DOHH2 (cell line): ENCODE measurements around the gene IL1A.

Experiments
- H3F3A ChIP-seq: fragments of 200-600 bp; sonication (generic), shearing (Covaris generic); 2 replicates; pipeline ENCODE4 v1.6.0; 2016; ENCODE audit warnings: antibody characterized with exemption, mild to moderate bottlenecking; ENCODE audit not compliant: control insufficient read depth, insufficient read depth
- H3K27ac ChIP-seq: fragments of 200-600 bp; sonication (generic); 2 replicates; pipeline ENCODE4 v1.5.1; 2014; ENCODE audit warnings: low read depth, mild to moderate bottlenecking, low read length, moderate library complexity
- H3K27me3 ChIP-seq: fragments of 200-600 bp; sonication (generic); 2 replicates; pipeline ENCODE4 v1.6.1; 2014; ENCODE audit warnings: mild to moderate bottlenecking, low read length, mixed read lengths; ENCODE audit not compliant: control insufficient read depth
- H3K36me3 ChIP-seq: fragments of 200-600 bp; sonication (generic); 2 replicates; pipeline ENCODE4 v1.6.1; 2014; ENCODE audit warnings: mild to moderate bottlenecking, low read length, moderate library complexity, mixed read lengths; ENCODE audit not compliant: control insufficient read depth
- H3K4me1 ChIP-seq: fragments of 200-600 bp; sonication (generic); 2 replicates; pipeline ENCODE4 v1.6.1; 2014; ENCODE audit warnings: mild to moderate bottlenecking, low read length, mixed read lengths; ENCODE audit not compliant: control insufficient read depth
- H3K4me2 ChIP-seq: fragments of 200-600 bp; sonication (generic); 2 replicates; pipeline ENCODE4 v1.6.0; 2014; ENCODE audit warnings: mild to moderate bottlenecking, low read length, moderate library complexity
- H3K4me3 ChIP-seq: fragments of 200-600 bp; sonication (generic); 2 replicates; pipeline ENCODE4 v1.5.1; 2014; ENCODE audit warnings: mild to moderate bottlenecking, low read length, mixed read lengths
- H3K79me2 ChIP-seq: fragments of 200-600 bp; sonication (generic); 2 replicates; pipeline ENCODE4 v1.6.1; 2014; ENCODE audit warnings: mild to moderate bottlenecking, low read length, mixed read lengths; ENCODE audit not compliant: control insufficient read depth
- H3K9me2 ChIP-seq: fragments of 200-600 bp; sonication (generic); replicated peaks from 2 replicates; pipeline ENCODE4 v1.6.1; 2014; ENCODE audit warnings: mild to moderate bottlenecking, low read length, mixed read lengths; ENCODE audit not compliant: control insufficient read depth
- H3K9me3 ChIP-seq: fragments of 200-600 bp; sonication (generic); 2 replicates; pipeline ENCODE4 v1.6.1; 2014; ENCODE audit warnings: antibody characterized with exemption, low read length, mixed read lengths; ENCODE audit not compliant: control insufficient read depth, insufficient read depth
- H4K20me1 ChIP-seq: fragments of 200-600 bp; sonication (generic); 2 replicates; pipeline ENCODE4 v1.6.0; 2014; ENCODE audit warnings: low read depth, mild to moderate bottlenecking, antibody characterized with exemption, low read length, moderate library complexity; ENCODE audit not compliant: control insufficient read depth, insufficient read depth
- CTCF ChIP-seq: fragments of 200-600 bp; sonication (generic); IDR thresholded peaks from one replicate; pipeline ENCODE4 v1.5.1; 2014; ENCODE audit warnings: antibody characterized with exemption, mild to moderate bottlenecking, low read depth, low read length; ENCODE audit not compliant: poor library complexity, severe bottlenecking
- EZH2phosphoT487 ChIP-seq: fragments of 200-600 bp; sonication (generic); IDR thresholded peaks from 2 replicates; pipeline ENCODE4 v1.6.1; 2017; ENCODE audit warnings: borderline replicate concordance, mild to moderate bottlenecking, antibody characterized with exemption, low read length, moderate library complexity, mixed read lengths

Gene IL1A

DNA sequence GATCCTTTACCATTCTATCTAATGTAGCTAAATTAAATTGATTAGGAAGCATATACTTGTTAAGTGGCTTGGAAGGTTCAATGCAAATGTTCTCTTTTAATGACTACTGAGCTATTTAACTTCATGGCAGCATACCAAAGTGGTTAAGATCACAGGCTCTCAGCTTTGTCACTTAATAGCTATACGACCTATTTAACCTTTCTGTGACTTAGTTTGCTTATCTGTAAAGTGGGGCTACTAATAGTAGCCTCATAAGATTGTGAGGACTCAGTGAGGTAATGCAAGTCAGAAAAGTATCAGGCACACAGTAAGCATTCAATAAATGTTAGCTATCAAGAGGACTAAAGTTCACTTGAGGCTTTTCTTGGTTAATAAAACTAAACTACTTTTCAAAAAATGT is 24.1 kb downstream of the IL1A start:
- Histone ChIP-seq H3F3A (no peaks in the 10 kb centered on the region), H3K4me3 (no peak overlapping the region), H3K9me3 (no peaks in the 10 kb centered on the region), H3K9me2 (no peaks in the 10 kb centered on the region), H3K36me3 (peaks cover 83% of the 10 kb centered on the region), H3K27ac (no peak overlapping the region), H3K27me3 (no peaks in the 10 kb centered on the region), H3K4me2 (no peak overlapping the region), H3K4me1 (peaks cover 13% of the 10 kb centered on the region), H3K79me2 (peaks cover 43% of the 10 kb centered on the region), H4K20me1 (no peaks in the 10 kb centered on the region)
- TF ChIP-seq CTCF (no peak), EZH2phosphoT487 (no peak)

DNA sequence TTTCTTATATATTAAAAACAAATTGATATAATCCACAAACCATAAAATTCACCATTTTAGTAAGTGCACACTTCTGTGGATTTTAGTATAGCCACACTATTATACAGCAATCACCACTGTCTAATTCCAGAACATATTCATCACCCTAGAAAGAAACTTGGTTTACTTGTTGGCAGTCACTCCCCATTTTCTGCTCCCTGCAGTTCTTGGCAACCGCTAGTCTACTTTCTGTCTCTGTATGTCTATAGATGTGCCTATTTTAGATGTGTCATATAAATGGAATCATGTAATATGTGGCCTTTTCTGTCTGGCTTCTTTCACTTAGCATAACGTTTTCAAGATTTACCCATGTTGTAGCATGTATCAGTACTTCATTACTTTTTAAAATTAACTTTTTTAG is 25.6 kb downstream of the IL1A start:
- no peaks in the 10 kb centered on the region for H3K9me2 ChIP-seq
- H3K27ac ChIP-seq = no peak overlapping the region
- peaks cover 94% of the 10 kb centered on the region for H3K36me3 ChIP-seq
- no peak overlapping the region for H3K4me3 ChIP-seq
- H3K79me2 ChIP-seq = peaks cover 50% of the 10 kb centered on the region
- no peaks in the 10 kb centered on the region for H3K9me3 ChIP-seq
- H3F3A ChIP-seq = no peaks in the 10 kb centered on the region
- H4K20me1 ChIP-seq = no peaks in the 10 kb centered on the region
- peaks cover 10% of the 10 kb centered on the region for H3K4me1 ChIP-seq
- no peak overlapping the region for H3K4me2 ChIP-seq
- TF ChIP-seq CTCF (no peak), EZH2phosphoT487 (no peak)
- no peaks in the 10 kb centered on the region for H3K27me3 ChIP-seq

DNA sequence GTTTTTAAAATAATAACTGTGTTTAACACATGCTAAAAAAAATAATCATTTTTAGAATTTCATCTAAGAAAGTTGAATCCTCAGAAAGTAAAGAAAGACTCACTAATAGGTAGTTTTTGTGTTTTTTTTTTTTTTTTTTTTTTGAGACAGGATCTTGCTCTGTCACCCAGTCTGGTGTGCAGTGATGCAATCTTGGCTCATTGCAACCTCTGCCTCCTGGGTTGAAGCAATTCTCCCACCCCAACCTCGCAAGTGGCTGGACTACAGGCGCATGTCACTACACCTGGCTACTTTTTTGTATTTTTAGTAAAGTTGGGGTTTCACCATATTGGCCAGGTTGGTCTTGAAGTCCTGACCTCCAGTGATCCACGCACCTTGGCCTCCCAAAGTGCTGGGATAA is 27.0 kb downstream of the IL1A start:
- H3K36me3 ChIP-seq = peaks cover 94% of the 10 kb centered on the region
- no peaks in the 10 kb centered on the region for H3K9me3 ChIP-seq
- no peak overlapping the region for H3K27ac ChIP-seq
- peaks cover 36% of the 10 kb centered on the region for H3K79me2 ChIP-seq
- H3K4me2 ChIP-seq = no peak overlapping the region
- H4K20me1 ChIP-seq = no peaks in the 10 kb centered on the region
- no peak for TF ChIP-seq CTCF
- no peak for TF ChIP-seq EZH2phosphoT487
- no peaks in the 10 kb centered on the region for H3K27me3 ChIP-seq
- H3K4me1 ChIP-seq = no peaks in the 10 kb centered on the region
- no peaks in the 10 kb centered on the region for H3F3A ChIP-seq
- H3K9me2 ChIP-seq = no peaks in the 10 kb centered on the region
- no peak overlapping the region for H3K4me3 ChIP-seq

- Histone ChIP-seq H3K27me3 (no peaks in the 10 kb centered on the region), H4K20me1 (no peaks in the 10 kb centered on the region), H3K9me3 (no peaks in the 10 kb centered on the region), H3K4me2 (no peak overlapping the region), H3F3A (no peaks in the 10 kb centered on the region), H3K79me2 (peaks cover 27% of the 10 kb centered on the region), H3K4me3 (no peak overlapping the region), H3K4me1 (no peaks in the 10 kb centered on the region), H3K27ac (no peak overlapping the region), H3K36me3 (peaks cover 93% of the 10 kb centered on the region), H3K9me2 (no peaks in the 10 kb centered on the region)
- TF ChIP-seq CTCF = no peak
- no peak for TF ChIP-seq EZH2phosphoT487
Observed at GRCh38 chr2:112756207-112756606, 28.1 kb downstream of the IL1A start.
